ENCODE results near the gene FXYD4.

DNA sequence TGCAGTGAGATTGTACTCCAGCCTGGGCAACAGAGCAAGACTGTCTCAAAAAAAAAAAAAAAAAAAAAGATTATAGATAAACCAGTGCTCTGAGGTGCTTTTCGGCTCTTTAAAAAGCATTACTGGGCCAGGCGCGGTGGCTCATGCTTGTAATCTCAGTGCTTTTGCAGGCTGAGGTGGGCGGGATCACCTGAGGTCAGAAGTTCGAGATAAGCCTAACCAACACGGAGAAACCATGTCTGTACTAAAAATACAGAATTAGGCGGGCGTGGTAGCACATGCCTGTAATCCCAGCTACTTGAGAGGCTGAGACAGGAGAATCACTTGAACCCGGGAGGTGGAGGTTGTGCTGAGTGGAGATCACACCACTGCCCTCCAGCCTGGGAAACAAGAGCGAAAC lies 44.1 kb downstream of the FXYD4 start:
- no peak for TF ChIP-seq POLR2A (IDR thresholded peaks at IDR 0.05)
- TF ChIP-seq, protein P1, sequence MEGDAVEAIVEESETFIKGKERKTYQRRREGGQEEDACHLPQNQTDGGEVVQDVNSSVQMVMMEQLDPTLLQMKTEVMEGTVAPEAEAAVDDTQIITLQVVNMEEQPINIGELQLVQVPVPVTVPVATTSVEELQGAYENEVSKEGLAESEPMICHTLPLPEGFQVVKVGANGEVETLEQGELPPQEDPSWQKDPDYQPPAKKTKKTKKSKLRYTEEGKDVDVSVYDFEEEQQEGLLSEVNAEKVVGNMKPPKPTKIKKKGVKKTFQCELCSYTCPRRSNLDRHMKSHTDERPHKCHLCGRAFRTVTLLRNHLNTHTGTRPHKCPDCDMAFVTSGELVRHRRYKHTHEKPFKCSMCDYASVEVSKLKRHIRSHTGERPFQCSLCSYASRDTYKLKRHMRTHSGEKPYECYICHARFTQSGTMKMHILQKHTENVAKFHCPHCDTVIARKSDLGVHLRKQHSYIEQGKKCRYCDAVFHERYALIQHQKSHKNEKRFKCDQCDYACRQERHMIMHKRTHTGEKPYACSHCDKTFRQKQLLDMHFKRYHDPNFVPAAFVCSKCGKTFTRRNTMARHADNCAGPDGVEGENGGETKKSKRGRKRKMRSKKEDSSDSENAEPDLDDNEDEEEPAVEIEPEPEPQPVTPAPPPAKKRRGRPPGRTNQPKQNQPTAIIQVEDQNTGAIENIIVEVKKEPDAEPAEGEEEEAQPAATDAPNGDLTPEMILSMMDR (IDR thresholded peaks at IDR 0.05), result no peak
- TF ChIP-seq EP300 (IDR thresholded peaks at IDR 0.05; ENCODE audit: low read depth), result no peak

Data from transverse colon (tissue), 3 donors.